Activated T-cell treated with anti-CD3 and anti-CD28 coated beads, Interleukin-2, amount 50 U/mL, for 4 hours (primary cell): ENCODE measurements around the gene TNPO2. TPM values are rescaled to one million over a fixed set of nuclear protein-coding genes. Genes with fewer than 3 reads are reported as not detected.

ENCODE experiments used
- total RNA-seq, 3 donors: library from RNA; stranded (reverse); gene quantifications; one replicate each; pipeline ENCODE4 v1.2.1, GENCODE V29; 2021

The TNPO2 gene
- total RNA-seq, 3 donors from 2014 or later, result 223 to 236 (median 232) TPM

Other genes with a start within 250 kb of the TNPO2 start
- 1 to 10 TPM in 1 of 3 donors, under 1 TPM in 2; 0.58 to 1.4 (median 0.87) TPM for gene ZNF709, start 239.1 kb downstream of the TNPO2 start, total RNA-seq
- 1 to 10 TPM; 2.6 to 5.1 (median 4.9) TPM for gene ZNF564, start 172.4 kb downstream of the TNPO2 start, total RNA-seq
- gene ZNF490, start 113.1 kb downstream of the TNPO2 start, total RNA-seq, result 1 to 10 TPM; 7.2 to 7.8 (median 7.5) TPM
- gene ZNF791, start 113.0 kb downstream of the TNPO2 start, total RNA-seq, result 10 to 100 TPM; 13.3 to 19.5 (median 13.8) TPM
- gene MAN2B1, start 57.2 kb downstream of the TNPO2 start, total RNA-seq, result 100 to 1,000 TPM in 2 of 3 donors, 10 to 100 TPM in 1; 97.3 to 131 (median 127) TPM
- 10 to 100 TPM; 27.8 to 29.6 (median 28.3) TPM for gene WDR83, start 57.1 kb downstream of the TNPO2 start, total RNA-seq
- 100 to 1,000 TPM; 129 to 137 (median 132) TPM for gene DHPS, start 42.1 kb downstream of the TNPO2 start, total RNA-seq
- not detected for gene GNG14, start 35.9 kb downstream of the TNPO2 start, total RNA-seq
- 1 to 10 TPM; 7.9 to 9.9 (median 9.4) TPM for gene FBXW9, start 27.3 kb downstream of the TNPO2 start, total RNA-seq
- gene TRIR, start 10.8 kb upstream of the TNPO2 start, total RNA-seq, result 100 to 1,000 TPM; 223 to 251 (median 235) TPM
- gene GET3, start 13.6 kb upstream of the TNPO2 start, total RNA-seq, result 10 to 100 TPM; 92.8 to 95.1 (median 93.8) TPM
- gene BEST2, start 27.9 kb upstream of the TNPO2 start, total RNA-seq, result not detected
- 1 to 10 TPM; 5.9 to 8.4 (median 6.0) TPM for gene HOOK2, start 51.6 kb upstream of the TNPO2 start, total RNA-seq
- gene JUNB, start 67.6 kb upstream of the TNPO2 start, total RNA-seq, result 100 to 1,000 TPM; 261 to 295 (median 287) TPM
- 100 to 1,000 TPM; 185 to 224 (median 211) TPM for gene PRDX2, start 77.9 kb upstream of the TNPO2 start, total RNA-seq
- 10 to 100 TPM; 10.3 to 18.8 (median 12.6) TPM for gene THSD8, start 78.1 kb upstream of the TNPO2 start, total RNA-seq
- 10 to 100 TPM; 32.3 to 42.7 (median 39.1) TPM for gene RNASEH2A, start 82.7 kb upstream of the TNPO2 start, total RNA-seq
- gene RTBDN, start 110.6 kb upstream of the TNPO2 start, total RNA-seq, result not detected
- 1 to 10 TPM in 1 of 3 donors, under 1 TPM in 2; 0.37 to 1.0 (median 0.38) TPM for gene MAST1, start 114.6 kb upstream of the TNPO2 start, total RNA-seq
- gene DNASE2, start 157.5 kb upstream of the TNPO2 start, total RNA-seq, result 10 to 100 TPM; 14.3 to 19.5 (median 15.9) TPM
- under 1 TPM; 0.55 to 0.92 (median 0.68) TPM for gene KLF1, start 163.3 kb upstream of the TNPO2 start, total RNA-seq
- gene GCDH, start 167.2 kb upstream of the TNPO2 start, total RNA-seq, result 10 to 100 TPM; 60.1 to 85.8 (median 72.8) TPM
- gene SYCE2, start 195.4 kb upstream of the TNPO2 start, total RNA-seq, result under 1 TPM; 0.53 to 0.91 (median 0.87) TPM
- 100 to 1,000 TPM; 345 to 368 (median 368) TPM for gene FARSA, start 209.8 kb upstream of the TNPO2 start, total RNA-seq
- 1,000 to 10,000 TPM; 1,489 to 1,621 (median 1,575) TPM for gene CALR, start 214.7 kb upstream of the TNPO2 start, total RNA-seq
- 100 to 1,000 TPM; 256 to 265 (median 264) TPM for gene RAD23A, start 221.9 kb upstream of the TNPO2 start, total RNA-seq
- 10 to 100 TPM; 60.5 to 65.2 (median 61.8) TPM for gene GADD45GIP1, start 233.3 kb upstream of the TNPO2 start, total RNA-seq
- not detected for gene DAND5, start 245.6 kb upstream of the TNPO2 start, total RNA-seq